ENCODE results near the gene PERCC1.
"Not testable (repeated sequence)": the region's sequence is repeated elsewhere in the genome, so short reads cannot be mapped to it uniquely, and the experiment has no call there.

PERCC1 gene

GRCh38 chr16:1435921-1436697 is 5.2 kb downstream of the PERCC1 start:
- DNase-seq: no peak

DNA sequence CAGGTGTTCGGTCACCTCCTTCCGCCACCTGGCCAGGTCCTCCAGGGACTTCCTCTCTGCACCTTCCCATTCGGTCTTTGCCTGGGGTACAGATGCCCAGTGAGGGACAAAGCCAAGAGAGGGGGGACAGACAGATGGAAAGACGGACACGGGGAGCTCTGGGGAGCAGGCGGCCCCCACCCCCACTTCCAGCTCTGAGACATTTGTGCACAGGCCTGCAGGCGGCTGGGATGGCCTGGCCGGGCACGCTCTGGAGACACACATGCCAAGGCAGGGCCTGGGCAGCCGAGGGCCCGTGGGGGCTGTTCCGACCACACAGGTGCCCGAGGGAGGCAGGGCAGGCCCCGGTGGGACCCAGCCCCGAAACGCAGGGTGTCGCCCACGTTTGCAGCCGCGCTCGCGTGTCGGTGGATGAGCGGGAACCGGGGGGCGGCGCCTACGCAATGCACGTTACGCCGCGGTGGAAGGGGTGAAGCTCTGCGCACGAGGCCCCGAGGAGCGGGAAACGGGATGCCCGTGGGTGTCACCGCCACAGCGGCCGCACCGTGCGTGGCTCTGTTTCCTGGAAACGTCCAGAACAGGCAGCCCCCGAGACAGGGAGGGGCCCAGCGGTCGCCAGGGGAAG is 6.0 kb downstream of the PERCC1 start:
- no peak for DNase-seq

DNA sequence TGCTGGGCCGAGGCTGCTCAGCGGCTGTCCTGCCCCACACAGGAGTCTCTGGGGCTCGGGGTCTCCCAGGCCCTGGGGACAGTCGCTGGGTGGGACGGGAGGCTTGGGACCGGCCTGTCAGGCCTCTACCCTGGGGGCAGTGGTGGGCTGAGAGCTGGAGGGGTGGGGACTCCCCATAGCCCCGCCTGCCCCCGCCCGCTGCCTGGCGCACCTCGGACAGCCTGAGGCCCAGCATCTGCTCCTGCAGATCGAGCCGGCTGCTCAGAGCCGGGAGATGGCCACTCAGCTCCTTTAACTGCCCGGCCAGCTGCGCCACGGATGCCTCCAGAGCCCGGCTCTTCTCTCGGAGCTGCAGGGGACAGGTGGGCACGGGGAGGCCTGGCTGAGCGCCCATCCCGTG is 6.7 kb downstream of the PERCC1 start:
- no peak for DNase-seq

DNA sequence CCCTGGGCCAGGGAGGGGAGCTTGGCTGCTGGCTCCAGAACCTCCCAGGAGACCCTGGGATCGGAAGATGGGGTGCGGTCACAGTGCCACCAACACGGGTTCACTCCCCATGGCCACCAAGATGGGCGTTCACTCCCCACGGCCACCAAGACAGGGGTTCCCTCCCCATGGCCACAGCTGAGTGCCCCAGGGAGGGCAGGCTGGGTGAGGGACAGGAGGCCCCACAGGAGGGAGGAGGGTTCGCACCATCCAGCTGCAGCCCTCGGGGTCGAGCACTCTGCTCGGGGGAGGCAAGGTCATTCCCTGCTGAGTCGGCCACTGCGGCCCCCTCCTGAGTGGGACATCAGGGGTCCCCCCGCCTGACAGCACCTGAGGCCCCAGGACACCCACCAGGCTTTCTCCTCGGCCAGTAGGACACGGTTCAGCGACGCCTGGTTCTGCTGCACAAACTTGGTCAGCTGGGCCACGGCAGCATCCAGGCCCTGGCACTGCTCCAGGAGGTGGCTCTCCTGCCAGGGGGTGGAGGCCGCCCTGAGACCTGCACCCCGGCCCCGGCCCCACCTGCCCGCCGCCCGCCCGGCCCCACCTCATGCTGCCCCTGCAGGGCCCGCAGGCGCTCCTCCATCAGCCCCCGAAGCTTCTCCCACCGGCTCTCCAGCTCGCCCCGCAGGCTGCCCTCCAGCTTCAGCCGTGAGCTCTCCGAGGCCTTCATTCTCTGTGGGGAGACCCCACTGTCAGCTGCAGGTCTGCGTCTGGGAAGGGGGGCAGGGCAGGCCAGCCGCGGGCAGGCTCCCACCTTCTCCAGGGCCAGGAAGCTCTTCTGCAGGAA is 7.6 kb downstream of the PERCC1 start:
- no peak for DNase-seq

DNA sequence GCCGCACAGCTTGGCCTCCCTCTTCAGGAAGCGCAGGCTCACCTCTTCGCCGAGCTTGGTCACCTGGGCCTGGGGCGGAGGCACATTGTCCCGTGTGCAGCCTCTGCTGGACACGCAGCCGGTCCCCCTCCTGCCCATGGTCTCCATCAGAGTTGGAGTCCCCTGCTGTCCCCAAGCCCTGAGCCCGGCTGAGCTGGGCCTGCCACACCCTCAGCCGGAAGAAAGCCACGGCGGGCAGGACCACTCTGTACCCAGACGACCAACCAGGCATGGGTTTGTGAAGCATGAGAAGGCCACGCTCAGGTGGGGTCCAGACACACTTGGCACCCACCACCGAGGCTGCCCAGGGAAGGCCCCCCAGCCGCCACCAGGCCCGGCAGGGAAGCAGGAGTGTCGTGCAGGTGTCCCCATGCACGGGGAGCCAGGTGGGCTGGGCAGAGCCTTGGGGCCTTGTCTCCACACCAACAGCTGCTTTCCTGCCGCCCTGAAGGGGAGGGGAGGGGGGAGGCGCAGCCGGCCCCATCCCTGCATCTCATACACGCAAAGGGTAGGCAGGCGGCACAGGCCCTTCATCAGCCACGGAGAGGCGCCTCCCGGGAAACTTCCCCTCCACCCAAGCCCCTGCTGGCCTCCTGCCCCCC is 8.3 kb downstream of the PERCC1 start:
- no peak for DNase-seq

DNA sequence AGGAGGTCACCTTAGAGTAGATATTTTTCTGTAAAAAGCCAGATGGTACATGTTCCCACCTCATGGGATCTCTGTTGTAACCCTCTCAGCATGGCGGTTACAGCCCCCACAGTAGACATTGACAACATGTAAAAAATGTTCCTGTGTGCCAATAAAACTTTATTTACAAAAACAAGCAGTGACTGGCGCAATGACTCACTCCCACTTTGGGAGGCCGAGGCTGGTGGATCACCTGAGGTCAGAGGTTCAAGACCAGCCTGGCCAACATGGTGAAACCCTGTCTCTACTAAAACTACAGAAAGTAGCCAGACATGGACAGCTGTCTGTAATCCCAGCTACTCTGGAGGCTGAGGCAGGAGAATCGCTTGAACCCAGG is 8.8 kb downstream of the PERCC1 start:
- DNase-seq: not testable (repeated sequence)

DNA sequence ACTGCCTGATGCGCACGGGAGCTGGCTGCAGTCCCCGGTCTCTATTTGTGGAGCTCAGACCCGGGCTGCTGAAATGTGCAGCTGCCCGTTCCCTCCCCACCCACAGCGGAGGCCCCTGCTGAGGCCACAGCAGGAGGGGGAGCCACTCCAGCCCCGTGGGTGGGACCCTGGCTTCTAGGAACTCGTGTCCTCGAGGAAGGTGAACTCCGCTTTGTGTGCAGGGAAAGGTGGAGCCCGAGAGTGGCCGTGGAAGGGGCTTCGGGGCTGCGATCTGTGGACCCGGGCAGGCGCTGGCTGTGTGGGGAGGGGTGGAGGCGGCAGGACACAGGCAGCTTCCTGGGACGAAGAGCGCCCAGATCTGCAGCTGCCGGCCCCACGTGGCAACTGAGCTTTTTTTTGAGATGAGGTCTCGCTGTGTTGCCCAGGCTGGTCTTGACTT is 10.5 kb downstream of the PERCC1 start:
- DNase-seq: no peak

GRCh38 chr16:1442697-1443096 is 11.8 kb downstream of the PERCC1 start:
- no peak for DNase-seq

DNA sequence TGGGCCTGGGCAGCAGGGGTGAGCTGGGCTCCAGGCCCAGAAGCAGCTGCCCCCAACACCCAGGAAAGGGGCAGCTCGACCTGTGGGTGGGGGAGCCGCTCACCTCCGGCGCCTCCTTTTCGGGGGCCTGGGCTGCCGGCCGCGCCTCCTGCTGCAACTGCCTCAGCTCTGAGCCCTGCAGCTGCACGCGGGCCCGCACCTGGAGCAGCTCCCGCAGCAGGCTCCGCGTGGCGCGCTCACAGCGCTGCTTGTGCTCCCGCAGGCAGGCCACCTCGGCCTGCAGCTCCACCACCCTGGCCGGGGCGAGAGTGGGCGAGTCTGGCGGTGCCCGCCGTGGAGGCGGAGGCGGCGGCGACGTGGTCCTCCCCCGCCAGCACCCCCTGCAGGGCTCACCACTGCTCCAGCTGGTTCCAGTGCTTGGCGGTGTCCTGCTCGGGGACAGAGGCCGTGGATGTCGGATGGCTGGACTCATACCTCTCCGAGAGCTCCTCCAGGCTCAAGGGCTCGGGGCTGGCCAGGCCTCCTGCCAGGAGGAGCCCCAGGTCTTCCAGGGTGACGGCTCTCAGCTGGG is 12.6 kb downstream of the PERCC1 start:
- no peak for DNase-seq

- DNase-seq: no peak
Observed at GRCh38 chr16:1443980-1444729, 13.3 kb downstream of the PERCC1 start, which contains the start of gene CCDC154. Gene CCDC154 (minus strand): TSS chr16:1444556. CDS start chr16:1444322, 234 bp downstream.

DNA sequence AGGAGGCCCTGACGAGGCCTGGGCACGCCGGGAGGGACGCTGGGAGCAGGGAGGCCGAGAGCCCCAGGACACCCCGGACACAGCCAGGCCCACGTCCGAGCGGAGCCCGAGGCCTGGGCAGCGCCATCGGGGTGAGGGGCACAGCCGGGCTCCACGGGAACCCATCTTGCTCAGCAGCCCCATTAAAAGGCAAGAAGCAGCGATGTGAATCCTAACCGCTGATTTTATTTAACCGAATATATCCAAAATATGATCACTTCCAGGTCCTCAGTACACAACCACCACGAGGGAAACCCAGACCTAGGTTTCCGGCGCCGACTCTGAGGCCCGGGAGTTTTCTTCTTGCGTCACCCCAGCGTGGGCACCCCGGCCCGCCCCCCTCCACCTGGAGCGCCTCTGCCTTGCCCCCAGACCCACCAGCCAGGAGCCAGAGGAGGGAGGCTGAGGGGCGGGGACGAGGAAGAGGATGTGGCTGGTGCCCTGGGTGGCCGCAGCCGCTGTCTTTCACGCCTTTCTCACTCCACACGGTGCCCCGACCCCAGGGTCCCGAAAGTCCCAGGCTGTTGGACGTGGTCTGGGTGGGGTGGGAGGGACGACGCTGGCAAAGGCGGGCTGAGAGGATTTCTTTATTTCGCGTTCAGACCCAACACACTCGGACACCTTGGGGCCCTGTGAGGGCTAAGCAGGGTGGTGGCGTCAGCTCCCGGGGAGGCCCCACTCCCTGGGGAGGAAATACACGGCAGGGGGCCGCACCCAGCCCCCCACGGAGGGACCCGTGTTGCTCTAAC is 14.0 kb downstream of the PERCC1 start:
- DNase-seq: no peak

- DNase-seq: no peak
Observed at GRCh38 chr16:1445518-1446203, 14.8 kb downstream of the PERCC1 start.

- DNase-seq: no peak
Observed at GRCh38 chr16:1446296-1447080, 15.6 kb downstream of the PERCC1 start.

GRCh38 chr16:1447965-1448364 is 17.1 kb downstream of the PERCC1 start:
- no peak for DNase-seq

DNA sequence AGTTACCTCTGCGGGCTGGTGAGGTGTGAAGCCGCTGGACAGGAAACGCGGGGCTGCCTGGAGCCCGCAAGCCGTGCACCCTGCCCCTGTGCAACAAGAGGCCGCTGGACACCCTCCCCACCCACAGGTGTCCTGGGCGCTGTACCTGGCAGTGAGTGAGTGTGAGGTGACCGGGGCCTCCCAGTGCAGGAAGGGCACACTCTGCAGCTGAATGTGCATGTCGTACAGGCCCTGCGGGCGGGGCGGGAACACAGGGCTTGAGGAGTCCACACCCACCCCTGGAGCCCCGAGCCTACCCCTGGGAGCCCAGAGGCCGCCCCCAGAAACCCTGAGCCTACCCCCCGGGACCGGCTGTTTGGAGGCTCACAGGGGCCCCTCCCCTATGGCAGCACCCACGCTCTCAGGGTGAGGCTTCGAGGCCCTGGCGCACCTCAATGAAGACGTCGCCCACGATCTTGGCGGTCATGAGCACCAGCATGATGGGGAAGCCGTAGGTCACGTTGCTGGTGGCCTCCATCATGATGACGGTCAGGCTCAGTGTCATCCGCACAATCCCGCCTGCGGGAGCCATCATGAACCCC is 17.7 kb downstream of the PERCC1 start:
- no peak for DNase-seq

DNA sequence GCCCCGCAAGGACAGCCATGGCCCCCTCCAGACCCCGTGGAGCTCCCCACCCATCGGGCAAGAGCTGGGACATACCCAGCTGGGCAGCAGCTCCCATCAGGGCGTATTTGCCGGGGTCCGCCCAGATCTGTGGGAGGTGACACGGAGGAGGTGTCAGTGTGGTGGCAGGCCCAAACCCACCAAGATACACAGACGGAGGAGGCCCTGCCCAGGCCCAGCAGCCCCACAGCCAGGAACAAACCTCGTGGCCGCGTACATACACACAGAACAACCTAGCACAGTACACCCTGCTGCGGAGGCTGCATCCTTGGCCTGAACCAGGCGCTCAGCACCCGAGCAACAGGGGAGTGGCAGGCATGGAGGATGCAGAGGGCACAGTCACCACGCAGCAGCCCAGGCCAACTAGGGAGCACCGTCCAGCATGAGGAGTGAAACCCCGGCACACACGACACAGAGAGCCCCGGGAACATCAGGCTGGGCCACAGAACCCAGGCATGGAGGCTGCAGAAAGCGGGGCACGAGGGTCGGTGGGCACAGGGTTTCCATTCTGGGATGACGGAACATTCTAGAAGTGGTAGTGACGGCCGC is 18.4 kb downstream of the PERCC1 start:
- DNase-seq: no peak

DNA sequence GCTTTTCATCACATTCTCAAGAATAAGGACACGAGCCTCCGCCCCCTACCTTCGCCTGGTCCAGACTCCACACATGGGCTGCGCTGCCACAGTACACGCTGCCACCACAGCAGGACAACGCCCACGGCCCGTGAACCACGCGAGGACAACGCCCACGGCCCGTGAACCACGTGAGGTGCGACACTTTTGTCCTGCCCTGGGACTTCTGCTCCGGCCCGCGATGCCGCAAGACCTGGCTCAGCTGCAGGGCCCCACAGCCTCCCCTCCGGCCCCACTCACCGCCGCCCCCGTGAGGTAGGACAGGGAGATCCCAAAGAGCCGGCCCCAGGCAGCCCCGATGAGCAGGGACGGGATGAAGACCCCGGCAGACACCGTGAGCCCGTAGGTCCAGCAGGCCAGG is 19.3 kb downstream of the PERCC1 start:
- no peak for DNase-seq

GRCh38 chr16:1450841-1451240 is 20.0 kb downstream of the PERCC1 start:
- no peak for DNase-seq
